Germinal center (tissue), 1 donor: ENCODE data around the gene PRR30.

Experiments
- DNase-seq: peaks from one replicate; pipeline ENCODE4 v3.0.0; 2012; ENCODE audit warnings: mixed read lengths, low spot score

The PRR30 gene

GRCh38 chr2:27154488-27154887, 15.3 kb upstream of the PRR30 start:
- DNase-seq = no peak

DNA sequence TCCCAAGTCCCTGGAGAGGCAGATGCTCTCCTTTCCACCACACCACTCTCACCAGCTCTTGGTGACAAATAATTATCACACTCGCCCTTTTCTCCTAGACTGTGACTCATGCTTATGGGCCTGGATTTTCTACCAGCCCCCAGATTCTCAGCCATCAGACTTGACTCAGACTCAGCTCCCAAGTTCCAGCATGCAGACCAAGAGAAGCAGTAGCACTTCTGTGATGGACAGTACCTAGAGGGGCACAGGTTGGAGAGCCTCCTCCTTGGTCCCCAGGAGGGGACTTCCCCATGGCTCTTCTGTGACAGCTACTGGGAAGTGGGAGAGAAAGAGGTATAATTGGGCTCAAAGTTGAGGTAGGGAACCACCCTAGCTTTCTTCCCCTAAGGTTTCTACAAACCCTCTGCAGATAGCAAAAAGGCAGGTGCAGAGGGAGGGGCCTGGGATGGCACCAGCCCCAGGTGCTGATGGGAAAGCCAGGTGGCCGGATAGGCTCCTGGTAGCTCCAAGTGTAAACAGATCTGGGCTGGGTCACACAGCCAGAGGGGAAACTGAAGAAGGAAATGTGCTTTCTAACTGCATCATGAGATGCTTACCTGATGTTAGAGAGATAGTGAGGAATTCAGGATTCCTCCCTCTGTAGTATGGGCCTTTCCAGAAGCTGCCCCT, 13.7 kb upstream of the PRR30 start:
- DNase-seq = peak; percentile 19

DNA sequence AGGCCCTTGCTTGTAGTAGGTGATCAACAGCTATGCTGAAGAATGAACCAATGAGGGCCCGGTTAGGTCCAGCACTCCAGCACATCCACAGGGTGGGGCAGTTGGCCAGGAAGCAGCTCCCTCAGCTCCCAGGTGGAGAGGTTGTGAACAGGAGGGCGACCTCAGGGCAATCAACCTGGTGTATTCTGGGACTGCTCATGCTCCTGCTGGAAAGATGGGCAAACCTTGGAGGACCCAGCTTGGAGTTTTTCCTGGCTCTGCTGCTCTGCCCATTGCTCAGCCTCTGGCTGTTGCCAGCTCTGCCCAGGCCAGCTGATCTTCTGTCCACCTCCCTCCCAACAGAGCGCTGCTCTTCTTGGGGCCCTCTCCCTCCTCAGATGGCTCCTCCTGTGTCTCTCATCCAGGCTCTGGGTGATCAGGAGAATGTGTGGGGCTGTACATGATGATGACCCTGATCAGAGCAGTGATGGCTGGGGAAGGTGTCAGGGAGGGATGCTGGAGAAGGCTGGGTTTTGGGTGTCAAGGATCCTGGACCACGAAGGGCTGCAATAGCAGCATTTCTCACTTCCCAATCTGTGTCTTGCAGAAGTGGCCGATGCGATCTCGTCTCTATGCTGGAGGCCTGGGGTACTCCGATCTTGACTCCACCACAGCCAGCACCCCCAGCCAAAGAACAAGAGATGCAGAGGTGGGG, 13.0 kb upstream of the PRR30 start:
- no peak for DNase-seq

- DNase-seq = no peak
Measured at GRCh38 chr2:27150639-27151230, 11.5 kb upstream of the PRR30 start.

DNA sequence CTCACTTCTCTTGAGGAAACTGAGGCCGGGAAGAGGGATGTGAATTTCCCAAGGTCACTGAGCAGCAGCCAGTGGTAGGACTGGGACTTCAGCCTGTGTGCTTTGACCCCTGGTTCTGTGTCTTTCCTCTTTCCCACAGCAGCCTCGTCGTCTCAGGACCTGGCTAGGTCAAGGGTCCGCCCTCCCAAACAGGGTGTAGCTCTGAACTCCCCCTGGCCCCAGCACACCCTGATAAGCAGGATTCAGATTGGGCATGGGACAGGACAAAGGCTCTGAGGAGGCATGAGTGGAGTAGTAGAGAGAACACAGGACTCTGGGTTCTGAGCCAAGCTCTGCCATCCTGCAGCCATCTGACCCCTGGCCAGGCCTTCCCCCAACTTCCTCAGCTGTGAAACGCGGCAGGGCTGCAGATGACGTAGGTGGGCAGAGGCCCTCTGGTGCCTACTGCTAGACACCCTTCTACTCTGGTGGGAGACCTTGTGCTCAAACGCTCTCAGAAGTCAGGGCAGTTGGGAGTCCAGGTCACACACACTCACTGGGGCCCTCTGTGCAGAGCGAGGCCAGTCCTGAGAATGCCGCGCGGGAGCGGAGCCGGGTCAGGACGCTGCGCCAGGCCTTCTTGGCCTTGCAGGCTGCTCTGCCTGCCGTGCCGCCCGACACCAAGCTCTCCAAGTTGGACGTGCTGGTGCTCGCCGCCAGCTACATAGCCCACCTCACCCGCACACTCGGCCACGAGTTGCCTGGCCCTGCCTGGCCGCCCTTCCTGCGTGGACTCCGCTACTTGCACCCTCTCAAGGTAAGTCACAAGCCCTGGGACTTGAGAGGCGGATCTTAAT, 10.6 kb upstream of the PRR30 start:
- DNase-seq = no peak

DNA sequence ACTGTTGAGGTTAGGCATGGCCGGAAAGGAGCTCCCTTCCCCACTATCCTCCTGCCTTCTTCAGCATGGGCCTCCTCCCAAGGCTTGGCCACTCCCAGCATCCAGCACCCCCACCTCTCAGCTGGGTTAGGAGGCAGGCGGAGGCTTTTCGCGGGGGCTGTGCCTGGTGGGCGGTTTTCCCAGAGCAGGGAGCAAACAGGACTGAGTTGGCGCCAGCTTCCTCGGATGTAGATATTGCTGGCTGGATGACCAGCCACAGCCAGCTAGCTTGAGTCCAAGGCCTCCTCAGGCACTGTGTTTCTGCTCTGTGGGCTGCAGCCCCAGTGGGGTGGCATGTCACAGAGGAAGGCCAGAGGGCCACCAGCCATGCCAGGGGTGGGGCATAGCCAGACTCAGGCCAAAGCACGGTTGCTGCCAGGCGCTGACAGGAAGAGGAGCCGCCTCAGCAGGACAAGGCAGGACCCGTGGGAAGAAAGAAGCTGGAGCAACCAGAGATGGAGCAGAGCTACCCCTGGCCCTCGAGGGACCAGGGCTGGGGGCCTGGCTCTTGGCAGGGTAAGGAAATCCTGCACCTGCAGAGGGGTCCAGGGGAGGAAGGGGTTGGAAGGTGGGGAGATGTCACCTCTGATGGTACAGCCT, 9.7 kb upstream of the PRR30 start, which contains the start of gene TCF23:
Gene TCF23 (plus strand): TSS at position 204 of the 639 bp plus-strand sequence. CDS start 130 bp downstream, at position 334.
- no peak for DNase-seq

- DNase-seq = no peak
Measured at GRCh38 chr2:27147935-27148334, 8.7 kb upstream of the PRR30 start.

DNA sequence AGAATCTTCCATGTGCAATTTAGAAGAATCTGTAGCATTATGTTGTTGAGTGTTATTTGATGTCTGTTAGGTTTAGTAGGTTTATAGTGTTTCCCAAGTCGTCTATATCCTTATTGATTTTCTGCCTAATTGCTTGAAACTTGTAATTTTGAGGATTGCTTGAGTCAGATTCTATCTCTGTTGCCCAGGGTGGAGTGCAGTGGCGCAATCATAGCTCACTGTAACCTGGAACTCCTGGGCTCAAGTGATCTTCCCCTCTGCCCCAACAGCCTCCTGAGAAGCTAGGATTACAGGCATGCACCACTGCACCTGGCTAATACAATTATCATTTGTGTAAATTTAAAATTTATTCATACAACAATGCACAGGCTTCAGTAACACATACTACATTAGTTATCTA, 6.5 kb upstream of the PRR30 start:
- no peak for DNase-seq

GRCh38 chr2:27143285-27143684, 4.1 kb upstream of the PRR30 start:
- DNase-seq = no peak

GRCh38 chr2:27138111-27138510, 1.1 kb downstream of the PRR30 start:
- DNase-seq = no peak

- no peak for DNase-seq
Measured at GRCh38 chr2:27137322-27137935, 1.8 kb downstream of the PRR30 start.

DNA sequence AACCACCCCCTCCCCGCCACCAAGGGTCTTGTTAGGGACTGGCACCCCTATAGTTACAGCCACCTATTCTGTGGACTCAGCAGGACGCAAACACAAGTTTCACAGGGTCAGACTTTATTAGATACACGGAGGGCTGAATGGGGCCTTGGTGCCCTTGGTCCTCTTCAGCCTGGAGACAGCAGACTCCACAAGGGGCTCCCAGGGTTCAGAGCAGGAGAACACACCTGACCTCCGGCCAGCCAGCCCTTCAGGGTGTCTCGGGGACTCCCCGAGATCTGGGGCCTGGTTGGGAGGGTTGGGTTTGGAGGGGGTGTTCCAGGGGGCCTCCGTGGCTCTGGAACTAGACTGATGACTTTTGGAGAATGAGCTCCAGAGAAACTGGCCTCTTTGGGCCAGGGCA, 2.5 kb downstream of the PRR30 start:
- DNase-seq = no peak

GRCh38 chr2:27135478-27135955, 3.7 kb downstream of the PRR30 start:
- DNase-seq = no peak

GRCh38 chr2:27134781-27135477, 4.3 kb downstream of the PRR30 start:
- no peak for DNase-seq

DNA sequence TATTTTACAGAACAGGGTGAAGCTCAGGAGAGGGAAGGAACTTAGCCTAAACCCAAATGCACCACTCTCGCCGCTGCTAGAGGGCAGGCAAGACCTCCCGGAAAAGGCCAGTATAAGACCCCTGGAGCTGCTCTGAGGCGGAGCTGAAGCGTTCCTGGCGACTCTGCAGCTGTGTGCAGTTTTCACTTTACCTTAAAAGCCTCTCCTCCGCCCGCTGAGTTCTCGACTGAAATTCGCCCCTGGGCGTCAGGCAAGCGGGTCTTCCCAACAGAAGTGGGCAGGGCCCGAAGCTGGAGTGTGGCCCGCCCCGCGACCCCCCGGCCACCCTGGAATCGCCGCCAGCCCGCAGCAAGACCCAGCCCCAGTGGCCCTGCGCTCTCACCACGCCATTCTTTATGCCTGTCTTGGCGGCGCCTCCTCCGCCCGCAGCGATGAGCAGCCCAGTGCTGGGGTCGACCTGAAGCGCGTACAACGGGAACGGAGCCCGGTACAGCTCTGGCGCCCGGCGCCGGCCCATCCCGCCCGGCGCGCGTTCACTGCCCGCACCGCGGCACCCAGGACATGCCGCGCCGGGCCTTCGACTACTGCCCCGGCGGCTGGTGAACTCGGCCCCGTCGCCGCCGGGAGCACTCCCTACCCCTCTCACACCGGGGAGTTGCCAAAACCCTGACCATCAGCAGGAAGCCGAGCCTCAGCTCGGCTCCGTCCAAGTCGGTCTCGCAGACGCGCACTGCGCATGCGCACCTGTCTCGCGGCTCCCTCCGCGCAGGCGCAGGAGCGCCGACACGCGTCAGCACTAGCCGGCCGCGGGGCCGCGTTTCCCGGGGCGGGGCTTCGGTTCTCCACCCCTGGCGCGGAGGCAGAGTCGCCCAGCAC, 5.1 kb downstream of the PRR30 start, which contains the start of gene PREB:
Gene PREB (minus strand): TSS at position 732 of the 876 bp plus-strand sequence. CDS start 215 bp downstream, at position 517.
- DNase-seq = peak; percentile 98

- DNase-seq = no peak
Measured at GRCh38 chr2:27133195-27133875, 5.9 kb downstream of the PRR30 start.

- no peak for DNase-seq
Measured at GRCh38 chr2:27131429-27131828, 7.8 kb downstream of the PRR30 start.

GRCh38 chr2:27130396-27130795, 8.8 kb downstream of the PRR30 start:
- no peak for DNase-seq
